GM12865 (cell line): ENCODE results near the gene COX7B.
"Not testable (repeated sequence)": the region's sequence is repeated elsewhere in the genome, so short reads cannot be mapped to it uniquely, and the experiment has no call there.

ENCODE experiments used
- DNase-seq: peaks from one replicate; pipeline ENCODE4 v3.0.0; 2010; ENCODE audit warnings: low read depth
- H3K4me3 ChIP-seq: 2 replicates; pipeline ENCODE4 v1.5.1; 2011; ENCODE audit warnings: mild to moderate bottlenecking, low read depth, low read length, control low read depth
- CTCF ChIP-seq: IDR thresholded peaks from 2 replicates; pipeline ENCODE4 v1.5.1; 2011; ENCODE audit warnings: low read length, control low read depth, low read depth, inconsistent platforms; ENCODE audit not compliant: insufficient read depth; ENCODE audit errors: missing control alignments

Gene COX7B

GRCh38 chrX:77925764-77926163, 26.5 kb downstream of the COX7B start:
- TF ChIP-seq CTCF = no peak
- H3K4me3 ChIP-seq = no peak overlapping the region
- no peak for DNase-seq

DNA sequence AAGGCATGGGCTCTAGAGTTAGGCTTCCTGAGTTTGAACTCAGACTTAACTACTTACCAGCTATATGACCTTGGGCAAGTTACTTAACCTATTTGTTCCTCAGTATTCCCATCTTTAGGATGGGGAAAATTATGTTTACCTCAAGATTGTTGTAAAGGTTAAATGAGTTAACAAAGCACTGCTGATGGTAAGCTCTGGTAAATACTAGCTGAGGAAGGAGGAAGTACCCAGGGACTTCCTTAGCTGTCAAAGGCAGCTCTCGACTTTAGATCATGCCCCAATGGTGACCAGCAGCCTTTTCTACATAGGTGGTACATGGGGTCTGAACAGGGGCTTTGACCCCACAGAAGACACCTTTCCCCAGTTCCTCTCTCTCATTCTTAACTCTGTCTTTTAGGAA, 31.3 kb downstream of the COX7B start:
- DNase-seq = no peak
- no peak for TF ChIP-seq CTCF
- no peak overlapping the region for H3K4me3 ChIP-seq

DNA sequence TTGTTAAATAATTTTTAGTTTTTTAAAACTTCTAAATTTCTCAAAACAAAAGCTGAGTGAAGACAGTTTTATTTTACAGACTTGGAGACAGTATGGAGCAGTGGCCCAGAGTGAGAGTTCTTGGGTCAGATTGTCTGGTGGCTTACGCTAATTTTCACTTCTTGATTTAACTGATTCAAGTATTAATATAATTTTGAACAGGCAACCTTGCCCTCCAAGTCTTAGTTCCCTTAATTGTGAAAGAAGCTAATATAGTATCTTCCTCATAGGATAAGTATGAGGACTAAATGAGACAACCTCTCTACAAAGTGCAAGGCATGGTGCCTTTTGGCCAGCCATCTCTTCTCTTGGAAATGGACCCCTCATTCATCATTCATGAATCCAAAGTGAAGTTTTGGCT, 36.6 kb downstream of the COX7B start:
- no peak for TF ChIP-seq CTCF
- DNase-seq = no peak
- H3K4me3 ChIP-seq = no peak overlapping the region

GRCh38 chrX:77936299-77936698, 37.0 kb downstream of the COX7B start:
- DNase-seq = no peak

DNA sequence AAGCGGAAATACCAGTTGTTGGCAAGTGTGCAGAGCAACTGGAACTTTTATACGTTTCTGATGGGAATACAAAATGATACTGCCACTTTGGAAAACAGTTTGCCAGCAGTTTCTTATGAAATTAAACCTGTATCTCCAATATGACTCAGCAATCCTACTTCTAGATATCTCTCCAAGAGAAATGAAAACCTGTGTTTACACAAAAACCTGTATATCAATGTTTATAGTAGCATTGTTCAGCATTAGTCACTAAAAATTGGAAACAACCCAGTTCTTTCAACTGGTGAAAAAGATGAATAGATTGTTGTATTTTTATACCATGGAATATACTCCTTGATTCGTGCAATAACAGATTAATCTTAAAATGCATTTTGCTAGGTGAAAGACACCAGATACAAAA, 38.0 kb downstream of the COX7B start:
- no peak overlapping the region for H3K4me3 ChIP-seq
- no peak for TF ChIP-seq CTCF
- DNase-seq = no peak

More at GRCh38 chrX:77936299-77936698, 37.0 kb downstream of the COX7B start:
- H3K4me3 ChIP-seq = no peak overlapping the region
- no peak for TF ChIP-seq CTCF

GRCh38 chrX:77938083-77938680, 38.9 kb downstream of the COX7B start:
- no peak for TF ChIP-seq CTCF
- no peak for DNase-seq

DNA sequence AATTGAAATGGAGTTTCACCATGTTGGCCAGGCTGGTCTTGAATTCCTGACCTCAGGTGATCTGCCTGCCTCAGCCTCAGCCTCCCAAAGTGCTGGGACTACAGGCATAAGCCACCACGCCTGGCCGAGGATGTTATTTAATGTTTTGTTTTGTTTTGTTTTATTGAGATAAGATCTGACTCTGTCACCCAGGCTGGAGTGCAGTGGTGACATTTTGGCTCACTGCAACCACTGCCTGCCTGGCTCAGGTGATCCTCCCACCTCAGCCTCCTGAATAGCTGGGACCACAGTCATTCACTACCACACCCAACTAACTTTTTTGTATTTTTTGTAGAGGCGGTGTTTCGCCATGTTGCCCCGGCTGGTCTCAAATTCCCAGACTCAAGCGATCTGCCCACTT, 45.8 kb downstream of the COX7B start:
- not testable (repeated sequence) for H3K4me3 ChIP-seq, DNase-seq

More at GRCh38 chrX:77938083-77938680, 38.9 kb downstream of the COX7B start:
- H3K4me3 ChIP-seq = no peak overlapping the region
